CD14-positive monocyte (primary cell): ENCODE results near the gene EFCAB10. TPM values are rescaled to one million over a fixed set of nuclear protein-coding genes. Genes with fewer than 3 reads are reported as not detected.

Source experiments
- DNase-seq, 3 donors: peaks; one replicate each; pipeline ENCODE4 v3.0.0-alpha.2; 2011 to 2022
- H2AFZ ChIP-seq: 2 replicates; pipeline ENCODE4 v1.6.0; 2012; ENCODE audit warnings: mild to moderate bottlenecking, low read depth, low read length, inconsistent platforms; ENCODE audit not compliant: insufficient read depth, poor library complexity, severe bottlenecking
- H3K27ac ChIP-seq, 2 donors: 1 replicate in 1 of 2; 2 replicates in 1 of 2; pipeline ENCODE4 v1.5.1; 2012 to 2013; ENCODE audit warnings: low read length in 2 of 2, control low read depth in 1 of 2, inconsistent platforms in 1 of 2, low read depth in 1 of 2, mild to moderate bottlenecking in 1 of 2
- H3K27me3 ChIP-seq, 2 donors: one replicate each; pipeline versions ENCODE4 v1.6.0 to v1.6.1; 2011 to 2013; ENCODE audit warnings: low read length in 2 of 2; ENCODE audit not compliant: control insufficient read depth in 2 of 2, insufficient read depth in 2 of 2
- H3K36me3 ChIP-seq, 2 donors: replicated peaks in 1 of 2; 1 replicate in 1 of 2; 2 replicates in 1 of 2; pipeline versions ENCODE4 v1.5.1 to v1.6.1; 2012 to 2013; ENCODE audit warnings: low read length in 2 of 2, control low read depth in 1 of 2, inconsistent platforms in 1 of 2, mild to moderate bottlenecking in 1 of 2; ENCODE audit not compliant: insufficient read depth in 2 of 2, control insufficient read depth in 1 of 2
- H3K4me1 ChIP-seq, 2 donors: 1 replicate in 1 of 2; 2 replicates in 1 of 2; pipeline versions ENCODE4 v1.5.1 to v1.6.1; 2012 to 2013; ENCODE audit warnings: low read length in 2 of 2, control low read depth in 1 of 2, inconsistent platforms in 1 of 2, mild to moderate bottlenecking in 1 of 2, moderate library complexity in 1 of 2; ENCODE audit not compliant: insufficient read depth in 2 of 2, control insufficient read depth in 1 of 2
- H3K4me2 ChIP-seq: replicated peaks from 2 replicates; pipeline ENCODE3; 2012; ENCODE audit warnings: low read length, moderate library complexity, mild to moderate bottlenecking; ENCODE audit not compliant: poor library complexity, severe bottlenecking; ENCODE audit errors: extremely low read depth
- H3K4me3 ChIP-seq, 3 experiments: fragments of 200-600 bp in 1 of 3; sonication (generic) in 1 of 3; replicated peaks in 1 of 3; 1 replicate in 2 of 3; 2 replicates in 1 of 3; pipeline ENCODE4 v1.5.1; 2011 to 2013; ENCODE audit warnings: low read length in 3 of 3, mild to moderate bottlenecking in 3 of 3, control low read depth in 2 of 3, low read depth in 2 of 3, inconsistent platforms in 1 of 3, moderate library complexity in 1 of 3
- H3K79me2 ChIP-seq: 2 replicates; pipeline ENCODE4 v1.6.0; 2012; ENCODE audit warnings: mild to moderate bottlenecking, control low read depth, inconsistent platforms, low read length, moderate library complexity; ENCODE audit not compliant: insufficient read depth
- H3K9ac ChIP-seq: 2 replicates; pipeline ENCODE4 v1.6.0; 2017; ENCODE audit warnings: low read length, mild to moderate bottlenecking; ENCODE audit not compliant: insufficient read depth, poor library complexity, severe bottlenecking
- H3K9me3 ChIP-seq, 2 donors: replicated peaks in 1 of 2; 1 replicate in 1 of 2; 2 replicates in 1 of 2; pipeline versions ENCODE4 v1.5.1 to v1.6.1; 2012 to 2013; ENCODE audit warnings: low read length in 2 of 2, control low read depth in 1 of 2; ENCODE audit not compliant: control insufficient read depth in 1 of 2, insufficient read depth in 1 of 2
- H4K20me1 ChIP-seq: 2 replicates; pipeline ENCODE4 v1.6.0; 2012; ENCODE audit warnings: mild to moderate bottlenecking, low read length, control low read depth, moderate library complexity; ENCODE audit not compliant: insufficient read depth
- H3K27ac Mint-ChIP-seq, 7 donors: one replicate each; pipeline ENCODE4 v1.8.0; 2020; ENCODE audit warnings: mild to moderate bottlenecking in 7 of 7, mixed read lengths in 7 of 7, moderate library complexity in 6 of 7, inconsistent platforms in 2 of 7
- H3K27me3 Mint-ChIP-seq, 3 donors: one replicate each; pipeline ENCODE4 v1.8.0; 2021 to 2022; ENCODE audit warnings: low read depth in 3 of 3, mild to moderate bottlenecking in 3 of 3, mixed read lengths in 3 of 3, moderate library complexity in 3 of 3, inconsistent platforms in 1 of 3
- H3K36me3 Mint-ChIP-seq, 2 donors: one replicate each; pipeline ENCODE4 v1.8.0; 2020; ENCODE audit warnings: mixed read lengths in 2 of 2, inconsistent platforms in 1 of 2, mild to moderate bottlenecking in 1 of 2
- H3K4me1 Mint-ChIP-seq: one replicate; pipeline ENCODE4 v1.8.0; 2020; ENCODE audit warnings: mild to moderate bottlenecking, mixed read lengths
- H3K4me3 Mint-ChIP-seq, 2 donors: one replicate each; pipeline ENCODE4 v1.8.0; 2020; ENCODE audit warnings: mild to moderate bottlenecking in 2 of 2, mixed read lengths in 2 of 2, moderate library complexity in 1 of 2
- H3K9me3 Mint-ChIP-seq, 7 donors: one replicate each; pipeline ENCODE4 v1.8.0; 2020 to 2022; ENCODE audit warnings: mixed read lengths in 7 of 7, mild to moderate bottlenecking in 6 of 7, moderate library complexity in 6 of 7, inconsistent platforms in 2 of 7
- CTCF ChIP-seq: fragments of 200-600 bp; IDR thresholded peaks from one replicate; pipeline ENCODE4 v1.8.0; 2022; ENCODE audit warnings: antibody characterized with exemption, mild to moderate bottlenecking
- WGBS: methylation state at CpG from one replicate; pipeline ENCODE4 v1.1.5; 2013; ENCODE audit warnings: missing lambda C conversion rate; ENCODE audit not compliant: insufficient coverage; 5-methylcytosine and 5-hydroxymethylcytosine counted together
- intact Hi-C, 2 donors: fragments of 100-400 bp; cut with micrococcal nuclease; formaldehyde crosslinking; loops; one replicate each; pipeline versions ENCODE4 v1.15.0 to v1.15.1; 2023
- polyA plus RNA-seq, 3 donors: library from polyadenylated mRNA; depleted of rRNA in 1 of 3; unstranded in 2 of 3; stranded (reverse) in 1 of 3; fragments of 300-500 nt in 2 of 3; fragments of >200 nt in 1 of 3; fragmentation: Illumina TruSeq in 2 of 3; gene quantifications; 1 replicate in 2 of 3; 2 replicates in 1 of 3; pipeline ENCODE4 v1.2.3, GENCODE V29; 2012 to 2021

Gene EFCAB10
- polyA plus RNA-seq, 3 donors, result not detected

- intact Hi-C loops, result no loop called here
- Histone ChIP-seq H3K4me1 (no peaks in the 10 kb centered on the region), H3K79me2 (no peaks in the 10 kb centered on the region), H4K20me1 (no peaks in the 10 kb centered on the region), H3K4me2 (no peak overlapping the region), H3K4me3 (no peak overlapping the region), H3K9me3 (no peaks in the 10 kb centered on the region), H3K36me3 (peaks cover 85 to 98% of the 10 kb centered on the region in 2 donors), H2AFZ (no peak overlapping the region), H3K9ac (no peak overlapping the region), H3K27ac (no peak overlapping the region), H3K27me3 (no peaks in the 10 kb centered on the region)
- no peak for TF ChIP-seq CTCF
- peaks cover 76 to 92% of the 10 kb centered on the region in 2 donors for H3K36me3 Mint-ChIP-seq
- WGBS, result no CpG with 5 or more reads among the region's 2 CpGs
- peaks cover 0 to 2% (median 0%) of the 10 kb centered on the region in 7 donors for H3K9me3 Mint-ChIP-seq
- H3K27me3 Mint-ChIP-seq, result peaks cover 0 to 2% (median 1%) of the 10 kb centered on the region in 3 donors
- H3K4me1 Mint-ChIP-seq, result no peaks in the 10 kb centered on the region
- no peak overlapping the region for H3K4me3 Mint-ChIP-seq
- no peak for DNase-seq
- peak overlapping the region in 2 of 7 donors; percentile 2 to 4 for H3K27ac Mint-ChIP-seq
Observed at GRCh38 chr7:105621176-105621575, 39.9 kb upstream of the EFCAB10 start.

GRCh38 chr7:105619590-105619989, 38.3 kb upstream of the EFCAB10 start:
- no peak for DNase-seq
- H3K36me3 ChIP-seq, result peaks cover 88 to 98% of the 10 kb centered on the region in 2 donors
- no peak for TF ChIP-seq CTCF
- H4K20me1 ChIP-seq, result no peaks in the 10 kb centered on the region
- no peak overlapping the region for H3K27ac ChIP-seq
- no peaks in the 10 kb centered on the region for H3K27me3 ChIP-seq
- no peak overlapping the region for H2AFZ ChIP-seq
- Mint-ChIP-seq H3K36me3 (peaks cover 82 to 97% of the 10 kb centered on the region in 2 donors), H3K4me3 (no peak overlapping the region), H3K9me3 (no peaks in the 10 kb centered on the region), H3K27ac (no peak overlapping the region), H3K27me3 (peaks cover 0 to 1% (median 0%) of the 10 kb centered on the region in 3 donors), H3K4me1 (no peaks in the 10 kb centered on the region)
- no peak overlapping the region for H3K9ac ChIP-seq
- no peaks in the 10 kb centered on the region for H3K4me1 ChIP-seq
- H3K4me2 ChIP-seq, result no peak overlapping the region
- H3K79me2 ChIP-seq, result no peaks in the 10 kb centered on the region
- no peak overlapping the region for H3K4me3 ChIP-seq
- WGBS, result 100% methylated on average over 2 of the region's 4 CpGs
- intact Hi-C loops, result no loop called here
- no peaks in the 10 kb centered on the region for H3K9me3 ChIP-seq
